Endothelial cell of umbilical vein (primary cell): Measurements from ENCODE around the gene AGRP.

ENCODE experiments used
- EZH2 ChIP-seq: IDR thresholded peaks from 2 replicates; pipeline ENCODE4 v1.6.1; 2012; ENCODE audit warnings: borderline replicate concordance, low read depth, mild to moderate bottlenecking, moderate library complexity, low read length, inconsistent platforms; ENCODE audit not compliant: severe bottlenecking
- POLR2A ChIP-seq: IDR thresholded peaks from 2 replicates; pipeline ENCODE4 v1.6.1; 2012; ENCODE audit warnings: low read depth, mild to moderate bottlenecking, control low read depth, low read length
- POLR2AphosphoS5 ChIP-seq: IDR thresholded peaks from 2 replicates; pipeline ENCODE4 v1.6.1; 2012; ENCODE audit warnings: low read depth, mild to moderate bottlenecking, control low read depth, low read length, moderate library complexity; ENCODE audit not compliant: insufficient read depth
- TF ChIP-seq, protein P1 (sequence below), 2 donors: IDR thresholded peaks; 1 replicate in 1 of 2; 2 replicates in 1 of 2; pipeline ENCODE4 v1.5.1; 2011; ENCODE audit warnings: low read length in 2 of 2, mild to moderate bottlenecking in 2 of 2, moderate library complexity in 2 of 2, control low read depth in 1 of 2, inconsistent platforms in 1 of 2, low read depth in 1 of 2; ENCODE audit not compliant: insufficient read depth in 1 of 2; ENCODE audit errors: extremely low read depth in 1 of 2

DNA sequence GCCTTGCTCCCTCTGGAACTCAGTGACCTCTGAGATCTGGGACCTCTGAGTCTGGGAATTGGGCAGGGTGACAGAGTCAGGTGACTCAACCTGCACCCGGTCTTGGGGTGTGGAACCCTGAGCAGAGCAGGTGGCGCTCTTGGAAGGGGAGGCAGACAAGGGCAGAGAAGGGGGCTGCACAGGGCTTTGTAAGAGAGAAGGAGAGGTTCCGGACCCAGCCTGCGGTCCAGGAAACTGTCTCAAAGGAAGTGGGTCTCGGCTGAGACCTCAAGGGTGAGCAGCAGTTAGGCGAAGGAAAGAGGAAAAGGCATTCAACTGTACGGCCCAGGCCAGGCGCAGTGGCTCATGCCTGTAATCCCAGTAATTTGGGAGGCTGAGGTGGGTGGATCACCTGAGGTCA, 35.3 kb upstream of the AGRP start:
- TF ChIP-seq, protein P1, sequence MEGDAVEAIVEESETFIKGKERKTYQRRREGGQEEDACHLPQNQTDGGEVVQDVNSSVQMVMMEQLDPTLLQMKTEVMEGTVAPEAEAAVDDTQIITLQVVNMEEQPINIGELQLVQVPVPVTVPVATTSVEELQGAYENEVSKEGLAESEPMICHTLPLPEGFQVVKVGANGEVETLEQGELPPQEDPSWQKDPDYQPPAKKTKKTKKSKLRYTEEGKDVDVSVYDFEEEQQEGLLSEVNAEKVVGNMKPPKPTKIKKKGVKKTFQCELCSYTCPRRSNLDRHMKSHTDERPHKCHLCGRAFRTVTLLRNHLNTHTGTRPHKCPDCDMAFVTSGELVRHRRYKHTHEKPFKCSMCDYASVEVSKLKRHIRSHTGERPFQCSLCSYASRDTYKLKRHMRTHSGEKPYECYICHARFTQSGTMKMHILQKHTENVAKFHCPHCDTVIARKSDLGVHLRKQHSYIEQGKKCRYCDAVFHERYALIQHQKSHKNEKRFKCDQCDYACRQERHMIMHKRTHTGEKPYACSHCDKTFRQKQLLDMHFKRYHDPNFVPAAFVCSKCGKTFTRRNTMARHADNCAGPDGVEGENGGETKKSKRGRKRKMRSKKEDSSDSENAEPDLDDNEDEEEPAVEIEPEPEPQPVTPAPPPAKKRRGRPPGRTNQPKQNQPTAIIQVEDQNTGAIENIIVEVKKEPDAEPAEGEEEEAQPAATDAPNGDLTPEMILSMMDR (IDR thresholded peaks at IDR 0.05; ENCODE audit: extremely low read depth in 1 of 2, insufficient read depth in 1 of 2, low read depth in 1 of 2, low read length in 2 of 2), result no peak
- no peak for TF ChIP-seq POLR2AphosphoS5
- no peak for TF ChIP-seq POLR2A
- no peak for TF ChIP-seq EZH2
